RWPE2 (cell line): ENCODE data around the gene MDH2.
A peak's percentile ranks its signal among the peaks of the same experiment; 100 is the strongest.
"Not testable (repeated sequence)": the region's sequence is repeated elsewhere in the genome, so short reads cannot be mapped to it uniquely, and the experiment has no call there.

Experiments
- ATAC-seq: fragments of 200-7000 bp; cut with Tn5 transposase; 3 replicates; pipeline ENCODE4 v1.9.1; 2021; ENCODE audit warnings: low read depth
- DNase-seq: peaks from one replicate; pipeline ENCODE4 v3.0.0-alpha.2; 2020; ENCODE audit warnings: low spot score
- H3K27ac ChIP-seq: fragments of 450-650 bp; 2 replicates; pipeline ENCODE4 v1.5.1; 2017; ENCODE audit warnings: mild to moderate bottlenecking; ENCODE audit not compliant: poor library complexity, severe bottlenecking
- H3K27me3 ChIP-seq: fragments of 250-450 bp; sonication (Bioruptor Pico); 2 replicates; pipeline ENCODE4 v1.5.1; 2021; ENCODE audit warnings: mild to moderate bottlenecking, moderate library complexity; ENCODE audit not compliant: insufficient read depth, poor library complexity, severe bottlenecking
- H3K36me3 ChIP-seq: fragments of 250-450 bp; sonication (Bioruptor Pico); 2 replicates; pipeline ENCODE4 v1.5.1; 2020; ENCODE audit warnings: low read depth, mild to moderate bottlenecking, moderate library complexity
- H3K4me1 ChIP-seq: fragments of 250-450 bp; sonication (Bioruptor Pico); 2 replicates; pipeline ENCODE4 v1.5.1; 2021; ENCODE audit warnings: mild to moderate bottlenecking, moderate library complexity; ENCODE audit not compliant: insufficient read depth, poor library complexity, severe bottlenecking
- H3K4me3 ChIP-seq: fragments of 250-450 bp; sonication (Bioruptor Pico); 2 replicates; pipeline ENCODE4 v1.5.1; 2021; ENCODE audit warnings: mild to moderate bottlenecking, moderate library complexity; ENCODE audit not compliant: severe bottlenecking
- H3K9me3 ChIP-seq: fragments of 250-450 bp; sonication (Bioruptor Pico); 2 replicates; pipeline ENCODE4 v1.5.1; 2021; ENCODE audit warnings: mild to moderate bottlenecking, moderate library complexity; ENCODE audit not compliant: severe bottlenecking
- TF ChIP-seq, protein P1 (sequence below): fragments of 450-650 bp; IDR thresholded peaks from one replicate; pipeline ENCODE4 v1.5.1; 2017; ENCODE audit warnings: mild to moderate bottlenecking, moderate library complexity; ENCODE audit not compliant: poor library complexity, severe bottlenecking

MDH2 gene

DNA sequence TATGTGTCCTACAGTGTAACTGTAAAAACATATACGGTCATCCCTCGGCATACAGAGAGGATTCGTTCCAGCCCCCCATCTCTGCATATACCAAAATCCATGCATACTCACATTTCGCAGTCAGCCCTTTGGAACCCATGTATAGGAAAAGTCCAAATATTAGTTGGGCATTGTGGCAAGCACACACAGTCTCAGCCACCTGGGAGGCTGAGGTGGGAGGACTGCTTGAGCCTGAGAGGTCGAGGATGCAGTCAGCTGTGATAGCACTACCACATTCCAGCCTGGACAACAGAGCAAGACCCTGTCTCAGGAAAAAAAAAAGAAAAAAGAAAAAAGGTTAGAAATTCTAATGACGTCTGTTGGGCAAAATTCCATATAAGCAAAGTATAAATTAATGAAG is 29.1 kb downstream of the MDH2 start:
- Histone ChIP-seq H3K27me3 (no peaks in the 10 kb centered on the region), H3K9me3 (no peaks in the 10 kb centered on the region), H3K4me3 (no peak overlapping the region), H3K27ac (no peak overlapping the region), H3K4me1 (no peaks in the 10 kb centered on the region), H3K36me3 (no peaks in the 10 kb centered on the region)
- TF ChIP-seq, protein P1, sequence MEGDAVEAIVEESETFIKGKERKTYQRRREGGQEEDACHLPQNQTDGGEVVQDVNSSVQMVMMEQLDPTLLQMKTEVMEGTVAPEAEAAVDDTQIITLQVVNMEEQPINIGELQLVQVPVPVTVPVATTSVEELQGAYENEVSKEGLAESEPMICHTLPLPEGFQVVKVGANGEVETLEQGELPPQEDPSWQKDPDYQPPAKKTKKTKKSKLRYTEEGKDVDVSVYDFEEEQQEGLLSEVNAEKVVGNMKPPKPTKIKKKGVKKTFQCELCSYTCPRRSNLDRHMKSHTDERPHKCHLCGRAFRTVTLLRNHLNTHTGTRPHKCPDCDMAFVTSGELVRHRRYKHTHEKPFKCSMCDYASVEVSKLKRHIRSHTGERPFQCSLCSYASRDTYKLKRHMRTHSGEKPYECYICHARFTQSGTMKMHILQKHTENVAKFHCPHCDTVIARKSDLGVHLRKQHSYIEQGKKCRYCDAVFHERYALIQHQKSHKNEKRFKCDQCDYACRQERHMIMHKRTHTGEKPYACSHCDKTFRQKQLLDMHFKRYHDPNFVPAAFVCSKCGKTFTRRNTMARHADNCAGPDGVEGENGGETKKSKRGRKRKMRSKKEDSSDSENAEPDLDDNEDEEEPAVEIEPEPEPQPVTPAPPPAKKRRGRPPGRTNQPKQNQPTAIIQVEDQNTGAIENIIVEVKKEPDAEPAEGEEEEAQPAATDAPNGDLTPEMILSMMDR: no peak
- ATAC-seq (no peak), DNase-seq (no peak)

DNA sequence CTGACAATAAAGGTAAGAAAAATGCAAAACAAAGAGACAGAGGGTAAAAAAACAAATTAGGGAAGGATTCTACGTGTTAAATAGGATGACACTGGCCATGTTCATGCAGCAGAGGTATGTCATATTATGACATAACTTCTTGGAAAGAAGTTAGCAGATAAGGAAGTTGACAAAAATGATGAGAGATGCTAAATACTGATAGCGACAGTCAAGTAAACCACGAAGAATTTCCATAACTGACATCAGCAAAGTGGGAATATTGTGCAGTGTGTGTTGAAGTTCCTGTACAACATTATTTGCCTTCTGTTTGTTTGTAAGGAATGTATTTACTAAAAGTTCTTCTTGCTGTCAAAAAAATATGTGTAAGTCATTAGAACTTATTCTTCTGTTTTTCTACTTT is 29.5 kb downstream of the MDH2 start:
- Histone ChIP-seq H3K4me1 (no peaks in the 10 kb centered on the region), H3K4me3 (no peak overlapping the region), H3K36me3 (no peaks in the 10 kb centered on the region), H3K27ac (no peak overlapping the region), H3K27me3 (no peaks in the 10 kb centered on the region), H3K9me3 (no peaks in the 10 kb centered on the region)
- DNase-seq: no peak
- ATAC-seq: no peak
- TF ChIP-seq, protein P1: no peak

DNA sequence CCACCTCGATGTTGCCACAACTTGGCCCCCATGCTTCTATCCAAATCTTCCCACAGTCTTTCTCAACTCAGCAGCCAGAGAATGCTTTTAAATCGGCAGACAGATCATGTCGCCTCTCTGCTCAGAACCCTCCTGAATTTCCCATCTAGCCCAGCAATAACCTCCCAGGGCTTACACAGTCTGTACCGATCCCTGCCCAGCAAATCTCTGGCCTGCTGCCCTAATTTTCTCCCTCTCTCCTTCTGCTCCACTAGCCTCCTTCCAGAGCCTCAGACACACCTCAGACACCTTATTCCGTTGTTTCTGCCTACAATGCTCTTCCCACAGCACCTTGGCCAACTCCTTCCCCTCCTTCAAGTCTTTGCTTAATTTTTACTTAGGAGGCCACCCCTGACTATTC is 32.3 kb downstream of the MDH2 start:
- no peaks in the 10 kb centered on the region for H3K27me3 ChIP-seq
- no peak overlapping the region for H3K27ac ChIP-seq
- H3K4me3 ChIP-seq: no peak overlapping the region
- H3K36me3 ChIP-seq: no peaks in the 10 kb centered on the region
- DNase-seq (no peak), ATAC-seq (no peak)
- TF ChIP-seq, protein P1: no peak
- peaks cover 13% of the 10 kb centered on the region for H3K4me1 ChIP-seq
- no peaks in the 10 kb centered on the region for H3K9me3 ChIP-seq

DNA sequence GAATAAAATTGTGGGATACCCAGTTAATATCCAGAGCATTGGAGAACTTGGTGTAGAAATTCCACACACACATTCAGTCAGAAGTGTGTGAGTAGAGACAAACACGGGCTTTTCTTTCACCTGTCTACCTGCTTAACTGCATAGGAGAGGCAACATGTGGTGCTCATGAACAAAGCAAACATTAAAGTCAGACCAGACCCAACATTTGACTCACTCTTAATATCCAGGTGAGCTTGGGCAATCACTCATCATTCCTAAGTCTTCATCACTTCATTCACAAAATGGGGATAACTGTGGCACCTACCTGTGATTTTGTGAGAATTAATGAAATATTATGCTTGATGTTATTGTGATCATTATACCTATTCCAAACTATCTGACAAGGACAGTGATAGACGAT is 36.2 kb downstream of the MDH2 start:
- peaks cover 42% of the 10 kb centered on the region for H3K4me1 ChIP-seq
- not testable (repeated sequence) for H3K4me3 ChIP-seq, ATAC-seq, H3K27me3 ChIP-seq, DNase-seq, H3K36me3 ChIP-seq, H3K9me3 ChIP-seq
- peak overlapping the region; percentile 98 for H3K27ac ChIP-seq

DNA sequence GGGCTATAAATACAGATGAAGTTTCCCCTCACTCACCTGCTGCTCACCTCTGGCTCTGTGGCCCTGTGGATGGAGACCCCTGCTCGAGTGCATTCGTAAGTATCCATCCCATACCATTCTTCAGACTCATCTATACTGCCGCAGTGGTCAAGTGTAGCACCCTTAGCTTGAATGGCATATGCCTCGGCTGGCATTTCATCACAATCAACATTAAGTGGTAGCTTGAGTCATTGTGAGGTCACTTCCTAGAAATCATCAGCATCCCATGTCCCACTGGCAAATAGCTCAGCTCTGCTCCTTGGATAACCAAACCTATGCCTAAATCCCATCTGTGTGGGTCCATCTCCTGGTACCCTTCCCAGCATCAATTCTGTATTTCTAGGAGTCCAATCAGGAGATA is 38.2 kb downstream of the MDH2 start:
- TF ChIP-seq, protein P1: no peak
- H3K27ac ChIP-seq: peak overlapping the region; percentile 98
- H3K4me3 ChIP-seq: no peak overlapping the region
- ATAC-seq (peak; percentile 52; the same call in 2 of the 3 replicates), DNase-seq (no peak)
- peaks cover 47% of the 10 kb centered on the region for H3K4me1 ChIP-seq
- H3K36me3 ChIP-seq: no peaks in the 10 kb centered on the region
- H3K9me3 ChIP-seq: no peaks in the 10 kb centered on the region
- H3K27me3 ChIP-seq: no peaks in the 10 kb centered on the region

DNA sequence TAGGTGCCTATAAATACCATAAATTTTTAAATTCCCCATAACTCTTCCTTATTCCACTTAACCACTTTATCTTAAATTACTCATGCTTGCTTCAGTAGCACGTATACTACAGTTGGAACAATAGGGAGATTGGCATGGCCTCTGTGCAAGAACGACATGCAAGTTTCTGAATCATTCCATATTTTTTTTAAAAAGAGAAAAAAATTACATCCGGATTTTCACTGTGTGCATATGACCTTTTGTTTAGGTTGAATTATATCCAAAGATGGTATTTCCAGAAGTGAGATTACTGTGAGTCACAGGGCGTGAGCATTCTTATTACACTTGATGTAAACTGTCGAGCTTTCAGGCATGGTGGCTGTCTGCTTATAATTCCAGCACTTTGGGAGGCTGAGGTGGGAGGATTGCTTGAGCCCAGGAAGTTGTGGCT is 39.5 kb downstream of the MDH2 start:
- peak overlapping the region; percentile 98 for H3K27ac ChIP-seq
- ATAC-seq: peak; percentile 80
- H3K4me1 ChIP-seq: peaks cover 47% of the 10 kb centered on the region
- not testable (repeated sequence) for H3K36me3 ChIP-seq, H3K27me3 ChIP-seq, H3K4me3 ChIP-seq, DNase-seq, H3K9me3 ChIP-seq
